ENCODE results near the gene ADAMTS16. TPM values are rescaled to one million over a fixed set of nuclear protein-coding genes. Genes with fewer than 3 reads are reported as not detected.

ADAMTS16 gene
- total RNA-seq, 2 donors from 2014 or later = 0.11 TPM; not detected in 1

DNA sequence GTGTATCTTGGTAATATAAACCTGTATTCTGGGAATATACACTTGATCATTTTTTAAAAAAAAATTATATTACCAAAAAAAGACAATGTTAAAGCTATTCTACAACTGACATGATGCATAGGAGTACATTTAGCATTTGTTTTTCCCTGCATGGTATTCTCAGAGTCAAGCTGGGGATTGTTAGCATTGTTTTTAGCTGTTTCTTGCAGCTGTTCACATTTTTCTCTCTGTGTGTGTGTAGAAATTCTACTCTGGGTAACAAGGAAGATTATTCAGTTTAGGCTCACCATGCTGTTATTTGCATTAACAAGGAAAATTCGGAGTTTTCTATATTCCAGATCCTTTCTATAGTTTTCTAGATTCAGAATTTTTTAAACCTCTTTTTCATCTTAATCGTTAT, 62.2 kb downstream of the ADAMTS16 start:
- H3K27ac ChIP-seq = no peak overlapping the region
- intact Hi-C loops (cut with DNase I) = no loop called here
- H3K27me3 ChIP-seq (replicated peaks; ENCODE audit: insufficient read depth) = no peaks in the 10 kb centered on the region
- DNase-seq (ENCODE audit: low spot score) = no peak
- TF ChIP-seq POLR2AphosphoS5 (IDR thresholded peaks at IDR 0.05) (no peak), POLR2A (IDR thresholded peaks at IDR 0.05) (no peak)
- TF ChIP-seq, protein P1, sequence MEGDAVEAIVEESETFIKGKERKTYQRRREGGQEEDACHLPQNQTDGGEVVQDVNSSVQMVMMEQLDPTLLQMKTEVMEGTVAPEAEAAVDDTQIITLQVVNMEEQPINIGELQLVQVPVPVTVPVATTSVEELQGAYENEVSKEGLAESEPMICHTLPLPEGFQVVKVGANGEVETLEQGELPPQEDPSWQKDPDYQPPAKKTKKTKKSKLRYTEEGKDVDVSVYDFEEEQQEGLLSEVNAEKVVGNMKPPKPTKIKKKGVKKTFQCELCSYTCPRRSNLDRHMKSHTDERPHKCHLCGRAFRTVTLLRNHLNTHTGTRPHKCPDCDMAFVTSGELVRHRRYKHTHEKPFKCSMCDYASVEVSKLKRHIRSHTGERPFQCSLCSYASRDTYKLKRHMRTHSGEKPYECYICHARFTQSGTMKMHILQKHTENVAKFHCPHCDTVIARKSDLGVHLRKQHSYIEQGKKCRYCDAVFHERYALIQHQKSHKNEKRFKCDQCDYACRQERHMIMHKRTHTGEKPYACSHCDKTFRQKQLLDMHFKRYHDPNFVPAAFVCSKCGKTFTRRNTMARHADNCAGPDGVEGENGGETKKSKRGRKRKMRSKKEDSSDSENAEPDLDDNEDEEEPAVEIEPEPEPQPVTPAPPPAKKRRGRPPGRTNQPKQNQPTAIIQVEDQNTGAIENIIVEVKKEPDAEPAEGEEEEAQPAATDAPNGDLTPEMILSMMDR (IDR thresholded peaks at IDR 0.05) = no peak
- H3K36me3 ChIP-seq = no peaks in the 10 kb centered on the region
- no peaks in the 10 kb centered on the region for H3K9me3 ChIP-seq
- H3K4me1 ChIP-seq (replicated peaks) = no peaks in the 10 kb centered on the region
- H3K4me3 ChIP-seq = no peak overlapping the region
- 44% methylated on average over 2 of the region's 2 CpGs for WGBS

DNA sequence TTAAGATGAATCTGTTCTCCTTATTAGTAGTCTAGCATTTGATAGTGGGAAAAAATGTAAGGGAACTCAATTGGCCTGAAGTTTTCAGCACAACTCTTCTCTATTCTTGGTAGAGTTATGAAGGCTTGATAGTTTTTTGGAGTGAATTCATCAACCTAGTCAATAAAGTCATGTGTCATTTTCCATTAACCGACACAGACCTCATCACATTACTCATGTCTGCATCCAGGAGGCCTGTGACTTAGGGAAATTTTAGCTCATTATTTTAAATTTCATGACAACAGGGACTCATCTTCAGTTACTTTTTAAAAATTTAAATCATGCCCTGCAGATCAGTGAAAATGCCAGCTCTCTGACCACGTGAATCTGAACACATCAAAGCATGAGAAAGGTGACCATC, 63.3 kb downstream of the ADAMTS16 start:
- 94% methylated on average over 2 of the region's 2 CpGs for WGBS
- Histone ChIP-seq H3K4me3 (no peak overlapping the region), H3K4me1 (replicated peaks) (no peaks in the 10 kb centered on the region), H3K9me3 (no peaks in the 10 kb centered on the region), H3K27ac (no peak overlapping the region), H3K36me3 (no peaks in the 10 kb centered on the region), H3K27me3 (replicated peaks; ENCODE audit: insufficient read depth) (no peaks in the 10 kb centered on the region)
- intact Hi-C loops (cut with DNase I) = no loop called here
- no peak for DNase-seq (ENCODE audit: low spot score)
- TF ChIP-seq POLR2A (IDR thresholded peaks at IDR 0.05) = no peak
- TF ChIP-seq, protein P1 (IDR thresholded peaks at IDR 0.05) = no peak
- no peak for TF ChIP-seq POLR2AphosphoS5 (IDR thresholded peaks at IDR 0.05)

DNA sequence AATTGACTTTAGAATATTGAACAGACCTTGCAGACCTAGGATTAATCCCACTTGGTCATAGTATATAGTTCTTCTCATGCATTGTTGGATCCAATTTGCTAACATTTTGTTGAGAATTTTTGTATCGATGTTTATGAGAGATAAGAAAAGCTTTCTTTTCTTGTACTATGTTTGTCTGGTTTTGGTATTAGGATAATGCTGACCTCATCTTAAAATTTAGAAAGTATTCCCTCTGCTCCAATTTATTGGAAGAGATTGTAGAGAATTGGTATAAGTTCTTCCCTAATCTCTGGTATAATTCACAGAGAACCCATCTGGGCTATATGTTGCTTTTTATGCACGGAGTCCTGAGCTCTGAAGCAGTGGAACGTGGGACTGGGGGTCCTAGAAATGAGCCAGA, 67.7 kb downstream of the ADAMTS16 start:
- intact Hi-C loops (cut with DNase I) = no loop called here
- Histone ChIP-seq H3K27ac (no peak overlapping the region), H3K4me3 (no peak overlapping the region), H3K9me3 (no peaks in the 10 kb centered on the region), H3K36me3 (no peaks in the 10 kb centered on the region), H3K27me3 (replicated peaks; ENCODE audit: insufficient read depth) (no peaks in the 10 kb centered on the region), H3K4me1 (replicated peaks) (no peaks in the 10 kb centered on the region)
- DNase-seq (ENCODE audit: low spot score) = no peak
- TF ChIP-seq, protein P1 (IDR thresholded peaks at IDR 0.05) = no peak
- TF ChIP-seq POLR2AphosphoS5 (IDR thresholded peaks at IDR 0.05) (no peak), POLR2A (IDR thresholded peaks at IDR 0.05) (no peak)
- 90% methylated on average over 3 of the region's 3 CpGs for WGBS

DNA sequence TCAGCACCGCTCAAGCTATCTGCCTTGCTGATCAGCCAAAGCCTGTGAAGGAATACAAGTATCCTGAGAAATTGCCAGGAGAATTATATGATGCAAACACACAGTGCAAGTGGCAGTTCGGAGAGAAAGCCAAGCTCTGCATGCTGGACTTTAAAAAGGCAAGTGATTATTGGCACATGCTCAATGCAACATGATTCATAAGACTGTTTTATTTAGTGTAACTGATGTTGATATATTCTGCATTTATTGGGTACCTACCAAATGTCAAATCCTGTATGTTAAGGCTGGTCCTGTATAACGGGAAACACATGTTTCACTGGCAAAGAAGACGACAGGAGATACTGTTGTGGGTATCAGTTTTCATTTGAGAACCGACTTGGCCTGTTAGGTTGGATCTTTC, 69.0 kb downstream of the ADAMTS16 start:
- peak; percentile 81 for DNase-seq (ENCODE audit: low spot score)
- intact Hi-C loops (cut with DNase I) = no loop called here
- Histone ChIP-seq H3K4me3 (no peak overlapping the region), H3K27ac (no peak overlapping the region), H3K4me1 (replicated peaks) (no peaks in the 10 kb centered on the region), H3K9me3 (no peaks in the 10 kb centered on the region), H3K27me3 (replicated peaks; ENCODE audit: insufficient read depth) (no peaks in the 10 kb centered on the region), H3K36me3 (no peaks in the 10 kb centered on the region)
- 16% methylated on average over 5 of the region's 5 CpGs for WGBS
- TF ChIP-seq, protein P1 (IDR thresholded peaks at IDR 0.05) = no peak
- peak; percentile 92 for TF ChIP-seq POLR2AphosphoS5 (IDR thresholded peaks at IDR 0.05)

DNA sequence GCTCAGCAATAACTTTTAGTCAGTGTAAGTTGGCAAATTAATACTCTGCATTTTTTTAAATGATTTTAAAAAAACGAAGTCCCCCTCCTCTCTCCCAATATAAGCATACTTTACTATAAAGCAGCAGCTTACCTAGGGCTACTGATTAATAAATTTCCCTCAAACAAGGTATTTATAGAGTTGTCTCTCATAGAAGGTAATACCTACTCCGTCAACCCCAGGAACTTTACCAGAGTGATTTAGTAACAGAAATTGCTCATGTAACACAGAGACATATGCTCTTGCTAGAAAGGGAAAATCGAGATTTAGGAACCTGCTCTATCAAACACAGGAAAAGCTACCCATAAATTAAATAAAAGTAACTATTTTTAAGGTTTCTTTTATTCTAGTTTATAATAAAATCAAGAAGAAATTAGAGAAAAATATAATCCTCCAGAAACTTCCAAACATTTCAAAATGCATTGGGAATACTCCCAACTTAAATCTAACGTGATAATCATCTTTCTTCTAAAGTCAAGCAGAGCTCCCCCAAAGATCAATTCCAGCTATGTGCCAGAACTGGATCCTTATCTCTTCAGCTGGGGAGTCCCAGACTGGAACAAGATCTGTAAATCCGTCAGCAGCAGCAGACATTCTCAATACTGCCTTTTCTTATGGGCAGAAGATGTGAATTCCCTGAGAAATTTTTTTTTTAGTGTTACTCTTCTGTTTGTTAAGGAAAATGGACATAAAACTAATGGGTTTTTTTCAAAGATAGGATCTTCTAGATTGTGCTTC, 69.6 kb downstream of the ADAMTS16 start:
- no peaks in the 10 kb centered on the region for H3K36me3 ChIP-seq
- H3K27me3 ChIP-seq (replicated peaks; ENCODE audit: insufficient read depth) = no peaks in the 10 kb centered on the region
- intact Hi-C loops (cut with DNase I) = no loop called here
- H3K27ac ChIP-seq = no peak overlapping the region
- DNase-seq (ENCODE audit: low spot score) = no peak
- TF ChIP-seq, protein P1 (IDR thresholded peaks at IDR 0.05) = no peak
- TF ChIP-seq POLR2A (IDR thresholded peaks at IDR 0.05) = no peak
- no peak for TF ChIP-seq POLR2AphosphoS5 (IDR thresholded peaks at IDR 0.05)
- WGBS = 15% methylated on average over 5 of the region's 5 CpGs
- no peak overlapping the region for H3K4me3 ChIP-seq
- H3K4me1 ChIP-seq (replicated peaks) = no peaks in the 10 kb centered on the region
- no peaks in the 10 kb centered on the region for H3K9me3 ChIP-seq
